IPS-15b (cell line): ENCODE measurements around the gene SH3GL1.

Experiments
- H3K27me3 ChIP-seq: one replicate; pipeline ENCODE4 v1.6.1; 2013; ENCODE audit warnings: low read length; ENCODE audit not compliant: control insufficient read depth, insufficient read depth
- H3K36me3 ChIP-seq: one replicate; pipeline ENCODE4 v1.6.1; 2013; ENCODE audit warnings: low read length; ENCODE audit not compliant: control insufficient read depth, insufficient read depth
- H3K4me1 ChIP-seq: one replicate; pipeline ENCODE4 v1.6.1; 2013; ENCODE audit warnings: mild to moderate bottlenecking, low read length; ENCODE audit not compliant: control insufficient read depth, insufficient read depth
- H3K4me3 ChIP-seq: one replicate; pipeline ENCODE4 v1.5.1; 2013; ENCODE audit warnings: low read depth, low read length
- H3K9ac ChIP-seq: one replicate; pipeline ENCODE4 v1.6.1; 2013; ENCODE audit warnings: low read depth, mild to moderate bottlenecking, low read length
- H3K9me3 ChIP-seq: one replicate; pipeline ENCODE4 v1.6.1; 2013; ENCODE audit warnings: mild to moderate bottlenecking, low read length; ENCODE audit not compliant: control insufficient read depth, insufficient read depth

SH3GL1 gene

GRCh38 chr19:4443188-4443587, 42.8 kb upstream of the SH3GL1 start:
- H3K4me1 ChIP-seq = no peaks in the 10 kb centered on the region
- peaks cover 61% of the 10 kb centered on the region for H3K36me3 ChIP-seq
- H3K4me3 ChIP-seq = no peak overlapping the region
- H3K9me3 ChIP-seq = no peaks in the 10 kb centered on the region
- H3K27me3 ChIP-seq = no peaks in the 10 kb centered on the region
- no peak overlapping the region for H3K9ac ChIP-seq

DNA sequence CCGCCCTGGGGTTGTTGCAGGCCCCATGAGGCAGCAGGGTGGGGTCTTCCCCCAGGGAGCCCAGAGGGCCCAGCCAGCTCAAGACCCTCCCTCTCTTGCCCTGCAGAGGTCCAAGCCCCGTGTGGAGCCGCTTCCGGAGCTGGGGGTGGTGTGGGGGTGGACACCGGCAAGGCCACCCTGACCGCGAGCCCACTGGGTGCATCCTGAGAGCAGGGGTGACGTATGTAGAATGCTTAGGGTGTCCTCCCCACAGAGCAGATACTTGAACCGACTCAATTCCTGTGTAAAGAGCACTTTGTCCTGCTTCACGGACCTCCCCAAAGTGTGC, 42.4 kb upstream of the SH3GL1 start:
- Histone ChIP-seq H3K27me3 (no peaks in the 10 kb centered on the region), H3K4me3 (no peak overlapping the region), H3K36me3 (peaks cover 57% of the 10 kb centered on the region), H3K9ac (no peak overlapping the region), H3K9me3 (no peaks in the 10 kb centered on the region), H3K4me1 (no peaks in the 10 kb centered on the region)

GRCh38 chr19:4441994-4442818, 41.9 kb upstream of the SH3GL1 start:
- H3K27me3 ChIP-seq = no peaks in the 10 kb centered on the region
- H3K9ac ChIP-seq = no peak overlapping the region
- no peaks in the 10 kb centered on the region for H3K4me1 ChIP-seq
- H3K4me3 ChIP-seq = no peak overlapping the region
- H3K36me3 ChIP-seq = peaks cover 60% of the 10 kb centered on the region
- no peaks in the 10 kb centered on the region for H3K9me3 ChIP-seq

DNA sequence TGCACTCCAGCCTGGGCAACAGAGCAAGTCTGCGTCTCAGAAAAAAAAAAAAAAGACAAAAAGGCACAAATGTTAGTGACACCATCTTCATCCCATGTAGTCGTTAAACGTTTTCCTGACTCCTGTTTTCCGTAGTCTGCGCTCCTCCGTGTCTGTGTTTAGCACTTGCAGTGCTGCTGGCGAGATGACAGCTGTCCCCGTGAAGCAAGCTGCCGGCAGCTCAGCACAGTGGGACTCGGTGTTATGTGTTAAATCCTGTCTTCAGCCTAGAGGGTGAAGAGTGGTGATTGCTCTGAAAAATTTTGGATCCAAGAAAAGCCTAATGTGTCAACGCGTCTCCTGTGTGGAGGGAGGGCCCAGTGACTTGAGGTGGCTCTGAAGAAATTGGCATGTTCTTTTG, 38.9 kb upstream of the SH3GL1 start:
- Histone ChIP-seq H3K27me3 (no peaks in the 10 kb centered on the region), H3K4me3 (no peak overlapping the region), H3K36me3 (peaks cover 57% of the 10 kb centered on the region), H3K9ac (no peak overlapping the region), H3K4me1 (no peaks in the 10 kb centered on the region), H3K9me3 (no peaks in the 10 kb centered on the region)

DNA sequence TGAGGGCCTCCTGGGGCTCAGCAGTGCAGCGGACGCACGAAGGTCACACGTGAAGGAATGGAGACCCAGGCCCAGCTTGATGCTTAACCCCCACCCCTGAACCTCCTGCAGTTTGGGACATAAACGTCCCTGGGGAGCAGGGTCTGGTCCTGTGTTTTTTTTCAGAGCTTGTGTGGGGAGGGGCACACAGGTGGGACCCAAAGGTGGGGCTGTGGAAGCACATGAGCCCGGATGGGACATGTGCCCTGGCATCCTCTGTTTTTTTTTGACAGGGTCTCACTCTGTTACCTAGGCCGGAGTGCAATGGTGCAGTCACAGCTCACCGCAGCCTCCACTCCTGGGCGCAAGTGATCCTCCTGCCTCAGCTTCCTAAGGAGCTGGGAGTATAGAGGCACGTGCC, 36.8 kb upstream of the SH3GL1 start:
- no peaks in the 10 kb centered on the region for H3K9me3 ChIP-seq
- peaks cover 62% of the 10 kb centered on the region for H3K36me3 ChIP-seq
- H3K4me1 ChIP-seq = no peaks in the 10 kb centered on the region
- H3K4me3 ChIP-seq = no peak overlapping the region
- no peaks in the 10 kb centered on the region for H3K27me3 ChIP-seq
- no peak overlapping the region for H3K9ac ChIP-seq

GRCh38 chr19:4436231-4436630, 35.9 kb upstream of the SH3GL1 start:
- Histone ChIP-seq H3K4me1 (no peaks in the 10 kb centered on the region), H3K27me3 (no peaks in the 10 kb centered on the region), H3K9me3 (no peaks in the 10 kb centered on the region), H3K9ac (no peak overlapping the region), H3K4me3 (no peak overlapping the region), H3K36me3 (peaks cover 69% of the 10 kb centered on the region)

DNA sequence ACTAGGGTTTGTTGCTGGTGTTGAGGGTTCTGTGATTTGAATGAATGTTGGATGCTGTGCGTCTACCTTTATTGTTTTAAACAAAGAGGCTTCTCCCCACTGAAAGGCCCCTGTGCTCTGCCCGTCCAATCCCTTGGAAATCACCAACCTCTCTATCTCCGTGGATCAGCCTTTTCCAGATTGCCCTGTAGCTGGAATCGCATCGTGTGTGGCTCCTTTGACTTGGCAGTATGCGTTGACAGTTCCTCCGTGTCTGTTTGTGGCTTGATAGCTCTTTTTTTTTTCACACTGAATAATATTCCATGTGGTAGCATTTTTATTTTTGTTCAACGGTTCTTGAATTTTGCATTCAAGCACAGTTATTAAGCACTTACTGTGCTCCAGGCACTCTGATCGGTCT, 34.0 kb upstream of the SH3GL1 start:
- Histone ChIP-seq H3K9ac (no peak overlapping the region), H3K4me1 (no peaks in the 10 kb centered on the region), H3K36me3 (peaks cover 73% of the 10 kb centered on the region), H3K4me3 (no peak overlapping the region), H3K27me3 (no peaks in the 10 kb centered on the region), H3K9me3 (no peaks in the 10 kb centered on the region)

GRCh38 chr19:4432918-4433506, 32.7 kb upstream of the SH3GL1 start:
- Histone ChIP-seq H3K36me3 (peaks cover 78% of the 10 kb centered on the region), H3K27me3 (no peaks in the 10 kb centered on the region), H3K4me3 (no peak overlapping the region), H3K9ac (no peak overlapping the region), H3K9me3 (no peaks in the 10 kb centered on the region), H3K4me1 (no peaks in the 10 kb centered on the region)

DNA sequence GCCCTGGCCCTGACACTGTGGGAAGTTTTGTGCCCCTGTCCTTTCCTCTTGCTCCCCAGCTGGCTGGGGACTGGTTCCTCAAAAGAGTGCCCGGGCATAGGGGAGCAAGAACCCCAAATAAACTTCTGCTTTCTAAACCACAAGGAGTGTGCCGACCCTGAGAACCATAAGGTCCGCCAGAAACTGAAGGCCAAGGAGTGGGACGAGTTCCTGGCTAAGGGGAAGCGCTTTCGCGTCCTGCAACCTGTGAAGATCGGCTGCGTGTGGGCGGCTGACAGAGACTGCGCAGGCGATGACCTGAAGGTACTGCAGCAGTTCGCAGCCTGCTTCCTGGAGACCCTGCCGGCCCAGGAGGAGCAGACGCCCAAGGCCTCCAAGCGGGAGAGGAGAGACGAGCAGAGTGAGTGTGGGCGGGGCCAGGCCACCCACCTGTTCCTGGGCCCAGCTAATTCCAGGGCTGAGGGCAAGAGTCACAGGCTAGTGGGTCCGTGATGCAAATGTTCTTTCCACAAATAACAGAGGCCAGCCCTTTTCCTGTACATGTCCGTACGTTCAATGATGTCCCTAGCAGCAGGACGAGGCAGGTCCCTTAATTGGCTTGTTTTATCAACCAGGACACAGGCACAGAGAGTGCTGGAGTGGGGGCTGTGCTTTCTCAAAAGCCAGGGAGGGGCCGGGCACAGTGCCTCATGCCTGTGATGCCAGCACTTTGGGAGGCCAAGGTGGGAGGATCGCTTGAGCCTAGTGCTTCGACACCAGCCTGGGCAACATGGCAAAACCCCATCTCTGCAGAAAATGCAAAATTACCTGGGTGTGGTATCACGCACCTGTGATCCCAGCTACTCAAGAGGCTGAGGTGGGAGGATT, 31.7 kb upstream of the SH3GL1 start:
- H3K4me1 ChIP-seq = no peaks in the 10 kb centered on the region
- H3K36me3 ChIP-seq = peaks cover 75% of the 10 kb centered on the region
- no peak overlapping the region for H3K4me3 ChIP-seq
- no peaks in the 10 kb centered on the region for H3K27me3 ChIP-seq
- H3K9me3 ChIP-seq = no peaks in the 10 kb centered on the region
- H3K9ac ChIP-seq = no peak overlapping the region

GRCh38 chr19:4431296-4431695, 30.9 kb upstream of the SH3GL1 start:
- Histone ChIP-seq H3K9ac (no peak overlapping the region), H3K4me1 (no peaks in the 10 kb centered on the region), H3K27me3 (no peaks in the 10 kb centered on the region), H3K36me3 (peaks cover 70% of the 10 kb centered on the region), H3K9me3 (no peaks in the 10 kb centered on the region), H3K4me3 (no peak overlapping the region)

DNA sequence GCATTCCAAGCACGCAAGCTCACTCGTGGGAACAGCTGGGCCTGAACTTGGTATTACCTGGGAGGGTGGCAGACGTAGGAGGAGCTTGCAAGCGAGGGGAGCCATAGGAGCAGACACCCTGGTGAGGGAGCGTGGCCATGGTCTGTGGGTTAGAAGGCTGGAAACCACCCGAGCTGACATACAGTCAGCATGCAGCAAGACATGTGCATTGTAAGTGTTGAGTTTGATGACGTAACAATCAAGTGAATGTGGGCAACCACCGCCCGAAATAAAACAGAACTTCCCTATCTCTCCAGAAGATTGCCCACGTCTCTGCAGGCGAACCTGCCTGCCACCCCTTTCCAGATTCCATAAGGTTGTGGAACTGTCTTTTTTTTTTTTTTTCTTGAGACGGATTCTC, 30.4 kb upstream of the SH3GL1 start:
- Histone ChIP-seq H3K9me3 (no peaks in the 10 kb centered on the region), H3K27me3 (no peaks in the 10 kb centered on the region), H3K4me3 (no peak overlapping the region), H3K36me3 (peaks cover 68% of the 10 kb centered on the region), H3K4me1 (no peaks in the 10 kb centered on the region), H3K9ac (no peak overlapping the region)

- Histone ChIP-seq H3K27me3 (no peaks in the 10 kb centered on the region), H3K9ac (no peak overlapping the region), H3K4me1 (no peaks in the 10 kb centered on the region), H3K36me3 (peaks cover 66% of the 10 kb centered on the region), H3K9me3 (no peaks in the 10 kb centered on the region), H3K4me3 (no peak overlapping the region)
These were observed 29.4 kb upstream of the SH3GL1 start for GRCh38 chr19:4429771-4430171.
